SK-N-SH (cell line): Measurements from ENCODE around the gene ORM1. TPM values are rescaled to one million over a fixed set of nuclear protein-coding genes. Genes with fewer than 3 reads are reported as not detected.

ENCODE experiments used
- CTCF ChIA-PET: fragments of 300-600, 350-600 bp; formaldehyde crosslinking; extraction: SDS; loops from one replicate; lab custom pipeline; 2021; lab: Yijun Ruan, JAX
- POLR2A ChIA-PET: fragments of 350-600 bp; sonication (Branson Sonifier 250); formaldehyde crosslinking; extraction: SDS; loops from one replicate; lab custom pipeline; 2020; ENCODE audit warnings: antibody characterized with exemption, inconsistent platforms; lab: Yijun Ruan, JAX
- DNase-seq: peaks from one replicate; pipeline ENCODE4 v3.0.0; 2012
- H2AFZ ChIP-seq: fragments of 200-600 bp; sonication (generic); 2 replicates; pipeline ENCODE4 v1.8.1; 2016; ENCODE audit warnings: antibody characterized with exemption, mild to moderate bottlenecking, low read depth
- H3F3A ChIP-seq: fragments of 200-600 bp; sonication (generic); replicated peaks from 2 replicates; pipeline ENCODE3; 2016; ENCODE audit warnings: antibody characterized with exemption, mild to moderate bottlenecking; ENCODE audit not compliant: insufficient read depth
- H3K27ac ChIP-seq, 2 experiments: fragments of 200-500 bp in 1 of 2; fragments of 200-600 bp in 1 of 2; sonication (Bioruptor generic) in 1 of 2; sonication (generic), shearing (Covaris generic) in 1 of 2; 2 replicates each; pipeline versions ENCODE4 v1.5.1 to v1.6.1; 2014 to 2016; ENCODE audit warnings: low read depth in 2 of 2, inconsistent platforms in 1 of 2, low read length in 1 of 2, mild to moderate bottlenecking in 1 of 2, mixed read lengths in 1 of 2
- H3K27me3 ChIP-seq: fragments of 200-600 bp; sonication (generic), shearing (Covaris generic); 2 replicates; pipeline ENCODE4 v1.6.1; 2016; ENCODE audit warnings: mixed run types; ENCODE audit not compliant: insufficient read depth
- H3K36me3 ChIP-seq, 2 experiments: fragments of 200-500 bp in 1 of 2; fragments of 200-600 bp in 1 of 2; sonication (Bioruptor generic) in 1 of 2; sonication (generic) in 1 of 2; replicated peaks in 1 of 2; 2 replicates each; pipeline versions ENCODE3 to v1.5.1; 2014 to 2016; ENCODE audit warnings: low read length in 1 of 2, mild to moderate bottlenecking in 1 of 2; ENCODE audit not compliant: insufficient read depth in 2 of 2, control insufficient read depth in 1 of 2
- H3K4me1 ChIP-seq, 2 experiments: fragments of 200-500 bp in 1 of 2; fragments of 200-600 bp in 1 of 2; sonication (Bioruptor generic) in 1 of 2; sonication (generic), shearing (Covaris generic) in 1 of 2; 2 replicates each; pipeline versions ENCODE4 v1.5.1 to v1.6.1; 2014 to 2016; ENCODE audit warnings: low read depth in 1 of 2, low read length in 1 of 2, mixed run types in 1 of 2; ENCODE audit not compliant: insufficient read depth in 2 of 2, control insufficient read depth in 1 of 2
- H3K4me2 ChIP-seq: fragments of 200-600 bp; sonication (generic), shearing (Covaris generic); 2 replicates; pipeline ENCODE4 v1.6.1; 2017; ENCODE audit warnings: mixed run types
- H3K4me3 ChIP-seq, 2 experiments: fragments of 200-500 bp in 1 of 2; fragments of 200-600 bp in 1 of 2; sonication (Bioruptor generic) in 1 of 2; sonication (generic), shearing (Covaris generic) in 1 of 2; 2 replicates each; pipeline versions ENCODE4 v1.5.1 to v1.8.1; 2014 to 2016; ENCODE audit warnings: low read depth in 2 of 2, inconsistent platforms in 1 of 2, low read length in 1 of 2, mild to moderate bottlenecking in 1 of 2, mixed read lengths in 1 of 2, moderate library complexity in 1 of 2
- H3K79me2 ChIP-seq: fragments of 200-600 bp; sonication (generic); 2 replicates; pipeline ENCODE4 v1.8.1; 2017; ENCODE audit warnings: mild to moderate bottlenecking; ENCODE audit not compliant: insufficient read depth
- H3K9ac ChIP-seq: fragments of 200-600 bp; sonication (generic); 2 replicates; pipeline ENCODE4 v1.6.1; 2017; ENCODE audit warnings: mixed run types
- H3K9me2 ChIP-seq: fragments of 200-600 bp; sonication (generic); 2 replicates; pipeline ENCODE4 v1.6.1; 2017; ENCODE audit warnings: mixed run types
- H3K9me3 ChIP-seq: fragments of 200-600 bp; sonication (generic); 2 replicates; pipeline ENCODE4 v1.6.1; 2017; ENCODE audit warnings: mixed run types, mild to moderate bottlenecking, moderate library complexity
- H4K20me1 ChIP-seq: fragments of 200-600 bp; sonication (generic); 2 replicates; pipeline ENCODE4 v1.6.1; 2017; ENCODE audit warnings: mild to moderate bottlenecking, mixed run types; ENCODE audit not compliant: insufficient read depth
- CHD2 ChIP-seq: fragments of 150-350 bp; IDR thresholded peaks from 2 replicates; pipeline ENCODE4 v1.6.1; 2018; ENCODE audit warnings: low read length; ENCODE audit not compliant: partially characterized antibody
- CTCF ChIP-seq: fragments of 200-600 bp; sonication (generic); IDR thresholded peaks from 2 replicates; pipeline ENCODE4 v1.6.1; 2017; ENCODE audit warnings: antibody characterized with exemption, mild to moderate bottlenecking, moderate library complexity
- ELF1 ChIP-seq: IDR thresholded peaks from 2 replicates; pipeline ENCODE4 v1.4.0; 2012
- EZH2phosphoT487 ChIP-seq: fragments of 200-600 bp; sonication (generic); IDR thresholded peaks from 2 replicates; pipeline ENCODE4 v1.6.1; 2017; ENCODE audit warnings: low read depth, mixed run types, mild to moderate bottlenecking, antibody characterized with exemption, moderate library complexity, borderline replicate concordance
- FOSL2 ChIP-seq: IDR thresholded peaks from 2 replicates; pipeline ENCODE4 v1.4.0; 2012; ENCODE audit warnings: low read depth, mild to moderate bottlenecking, moderate library complexity, borderline replicate concordance
- FOXM1 ChIP-seq: IDR thresholded peaks from 2 replicates; pipeline ENCODE4 v1.4.0; 2012; ENCODE audit warnings: low read depth, mild to moderate bottlenecking
- GABPA ChIP-seq: IDR thresholded peaks from 2 replicates; pipeline ENCODE4 v1.4.0; 2012; ENCODE audit warnings: low read depth, mild to moderate bottlenecking
- GATA2 ChIP-seq: sonication (generic); formaldehyde crosslinking; IDR thresholded peaks from 2 replicates; pipeline ENCODE4 v1.5.0; 2020; ENCODE audit warnings: mild to moderate bottlenecking, missing genetic modification reagents
- JUND ChIP-seq: IDR thresholded peaks from 2 replicates; pipeline ENCODE4 v1.4.0; 2012
- MAX ChIP-seq: IDR thresholded peaks from 2 replicates; pipeline ENCODE4 v1.4.0; 2012; ENCODE audit warnings: low read depth
- MXI1 ChIP-seq: IDR thresholded peaks from 2 replicates; pipeline ENCODE4 v1.6.1; 2012; ENCODE audit warnings: mild to moderate bottlenecking, low read depth, low read length, improper control_type of control experiment
- NFIC ChIP-seq: IDR thresholded peaks from 2 replicates; pipeline ENCODE4 v1.4.0; 2012; ENCODE audit warnings: borderline replicate concordance
- NRF1 ChIP-seq: IDR thresholded peaks from 2 replicates; pipeline ENCODE4 v1.6.1; 2012; ENCODE audit warnings: low read depth, mild to moderate bottlenecking, low read length
- PBX3 ChIP-seq: IDR thresholded peaks from 2 replicates; pipeline ENCODE4; 2012
- RAD21 ChIP-seq: IDR thresholded peaks from 2 replicates; pipeline ENCODE4 v1.6.1; 2012; ENCODE audit warnings: mild to moderate bottlenecking, low read length
- RCOR1 ChIP-seq: fragments of 150-350 bp; IDR thresholded peaks from 2 replicates; pipeline ENCODE4 v1.6.1; 2017; ENCODE audit warnings: antibody characterized with exemption, low read length
- RFX5 ChIP-seq: IDR thresholded peaks from 2 replicates; pipeline ENCODE4 v1.6.1; 2012; ENCODE audit warnings: mild to moderate bottlenecking, improper control_type of control experiment, low read length
- SMC3 ChIP-seq: IDR thresholded peaks from 2 replicates; pipeline ENCODE4 v1.6.1; 2012; ENCODE audit warnings: low read depth, low read length, improper control_type of control experiment
- TAF1 ChIP-seq: IDR thresholded peaks from 2 replicates; pipeline ENCODE4 v1.6.1; 2012; ENCODE audit warnings: low read depth, mild to moderate bottlenecking, low read length, moderate library complexity, borderline replicate concordance
- TCF12 ChIP-seq: IDR thresholded peaks from 2 replicates; pipeline ENCODE4 v1.4.0; 2012
- WGBS: methylation state at CpG from one replicate; pipeline ENCODE4 v1.1.6; 2017; ENCODE audit warnings: low lambda C conversion rate; 5-methylcytosine and 5-hydroxymethylcytosine counted together
- polyA plus RNA-seq, 3 experiments: library from polyadenylated mRNA; depleted of rRNA; stranded (reverse); fragments of >200 nt; gene quantifications; 2 replicates each; pipeline ENCODE4 v1.2.3, GENCODE V29; 2012

Gene ORM1
- polyA plus RNA-seq, 1 of the 3 experiments (the other 2 are of a cell fraction) = not detected

- H3K4me2 ChIP-seq = no peak overlapping the region
- no peaks in the 10 kb centered on the region for H3K79me2 ChIP-seq
- no peaks in the 10 kb centered on the region for H3K9me2 ChIP-seq
- no peaks in the 10 kb centered on the region for H4K20me1 ChIP-seq
- no peak overlapping the region for H3K4me3 ChIP-seq
- H3K9me3 ChIP-seq = peaks cover 10% of the 10 kb centered on the region; the same call in 1 of the 2 replicates
- ChIA-PET CTCF (interaction anchor here (0.9 to 17.8 kb wide), 68 partner anchors 9 to 634 kb away, joined by 3 to 269 read pairs (median 6); partner anchors contain the start of genes AMBP, COL27A1 and KIF12), POLR2A (no interaction called here)
- peaks cover 4% of the 10 kb centered on the region for H3F3A ChIP-seq
- H3K9ac ChIP-seq = no peak overlapping the region
- H3K36me3 ChIP-seq = peaks cover 10 to 35% of the 10 kb centered on the region in 2 experiments
- no peak overlapping the region for H3K27ac ChIP-seq
- H3K27me3 ChIP-seq = no peaks in the 10 kb centered on the region
- no peak overlapping the region for H2AFZ ChIP-seq
- H3K4me1 ChIP-seq = peaks cover 16 to 22% of the 10 kb centered on the region in 2 experiments; a peak in 3 of 4 replicates
- TF ChIP-seq GABPA (no peak), NFIC (no peak), FOSL2 (no peak), JUND (no peak), GATA2 (CRISPR knock-in tag) (no peak), CHD2 (no peak), ELF1 (no peak), TAF1 (no peak), MXI1 (no peak), EZH2phosphoT487 (no peak), CTCF (no peak), PBX3 (no peak), RAD21 (no peak), RFX5 (no peak), MAX (no peak), SMC3 (no peak), RCOR1 (no peak), TCF12 (no peak), FOXM1 (no peak), NRF1 (no peak)
- 61% methylated on average over 7 of the region's 7 CpGs for WGBS
- DNase-seq = no peak
Measured at GRCh38 chr9:114290561-114290986, 32.3 kb upstream of the ORM1 start.
